Activated CD4-positive, alpha-beta T cell treated with anti-CD3 and anti-CD28 coated beads for 1 hour (primary cell): ENCODE results near the gene LGALS12.
"Not testable (repeated sequence)": the region's sequence is repeated elsewhere in the genome, so short reads cannot be mapped to it uniquely, and the experiment has no call there.

Source experiments
- DNase-seq: peaks from one replicate; pipeline ENCODE4 v3.0.0-alpha.2; 2020

LGALS12 gene

DNA sequence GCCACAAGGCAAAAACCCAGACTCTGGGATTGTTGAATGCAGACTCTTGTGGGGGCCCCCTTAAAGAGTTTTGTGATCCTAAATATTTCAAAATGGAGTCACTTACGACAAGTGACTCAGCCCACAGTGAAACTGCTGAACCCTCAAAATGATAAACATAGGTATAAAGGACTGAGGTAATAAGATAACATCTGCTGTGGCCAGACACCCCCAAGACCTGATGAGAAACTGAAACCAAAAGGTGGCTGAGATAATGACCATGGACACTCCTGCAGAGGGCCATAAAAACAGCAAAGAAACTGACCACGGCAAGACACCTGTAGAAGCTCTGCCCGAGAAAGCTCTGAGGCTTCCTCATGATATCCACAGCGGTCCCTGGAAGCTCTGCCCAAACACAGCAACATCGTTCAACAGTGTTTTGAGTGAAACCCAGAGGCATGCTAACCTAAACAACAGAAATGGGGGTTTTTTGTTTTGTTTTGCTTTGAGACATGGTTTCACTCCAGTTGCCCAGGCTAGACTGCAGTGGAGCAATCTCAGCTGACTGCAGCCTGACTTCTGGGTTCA lies 29.1 kb downstream of the LGALS12 start:
- DNase-seq, result no peak

DNA sequence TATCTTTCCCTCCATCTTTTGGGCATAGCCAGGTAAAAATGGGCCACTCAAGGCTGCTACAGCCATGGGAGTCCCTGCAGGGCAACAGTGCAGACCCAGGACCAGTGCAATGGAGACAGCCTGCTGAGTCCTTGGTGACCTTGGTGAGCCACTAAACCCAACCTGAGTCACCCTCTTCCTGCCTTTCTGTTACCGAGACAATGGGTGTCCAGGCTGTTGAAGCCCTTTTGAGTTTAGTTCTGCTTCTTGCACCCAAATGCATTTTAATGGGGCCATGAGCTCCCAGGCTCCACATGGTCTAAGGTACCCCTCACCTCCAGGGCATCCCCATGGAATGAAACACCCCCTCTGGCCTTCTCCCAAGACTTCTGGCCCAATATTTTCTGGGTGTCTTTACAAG lies 29.9 kb downstream of the LGALS12 start:
- no peak for DNase-seq

DNA sequence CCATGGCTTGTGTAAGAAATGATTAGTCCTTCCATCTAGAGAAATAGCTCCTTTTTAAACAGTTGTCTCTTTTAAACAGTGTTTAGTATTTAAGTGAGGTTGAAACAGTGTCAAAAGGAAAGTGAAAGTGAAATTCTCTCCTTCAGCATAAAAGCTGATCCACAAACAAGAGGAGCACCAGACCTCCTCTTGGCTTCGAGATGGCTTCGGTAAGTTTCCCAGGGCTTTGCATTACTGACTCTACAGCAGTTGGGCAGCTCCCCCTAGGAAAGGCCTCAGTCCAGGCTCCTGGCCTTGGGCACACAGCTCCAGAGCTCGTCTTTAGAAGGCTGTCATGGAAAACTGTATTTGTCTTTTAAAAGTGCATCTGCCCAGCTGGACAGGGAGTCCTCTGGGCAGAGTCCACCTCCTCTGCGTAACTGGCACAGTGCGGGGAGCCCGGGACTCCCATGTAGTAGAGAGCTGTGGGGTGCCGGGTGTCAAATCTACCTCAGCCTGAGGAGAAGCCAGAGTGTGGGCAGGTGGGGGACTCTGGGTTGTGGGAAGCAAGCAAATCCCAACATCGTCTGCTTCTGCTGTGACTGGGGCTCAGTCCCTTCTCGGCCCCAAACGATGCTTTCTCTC lies 30.9 kb downstream of the LGALS12 start, which contains the start of gene PLAAT4:
Gene PLAAT4 (plus strand): TSS at position 140 of the 624 bp plus-strand sequence. CDS start 61 bp downstream, at position 201.
- DNase-seq, result no peak

DNA sequence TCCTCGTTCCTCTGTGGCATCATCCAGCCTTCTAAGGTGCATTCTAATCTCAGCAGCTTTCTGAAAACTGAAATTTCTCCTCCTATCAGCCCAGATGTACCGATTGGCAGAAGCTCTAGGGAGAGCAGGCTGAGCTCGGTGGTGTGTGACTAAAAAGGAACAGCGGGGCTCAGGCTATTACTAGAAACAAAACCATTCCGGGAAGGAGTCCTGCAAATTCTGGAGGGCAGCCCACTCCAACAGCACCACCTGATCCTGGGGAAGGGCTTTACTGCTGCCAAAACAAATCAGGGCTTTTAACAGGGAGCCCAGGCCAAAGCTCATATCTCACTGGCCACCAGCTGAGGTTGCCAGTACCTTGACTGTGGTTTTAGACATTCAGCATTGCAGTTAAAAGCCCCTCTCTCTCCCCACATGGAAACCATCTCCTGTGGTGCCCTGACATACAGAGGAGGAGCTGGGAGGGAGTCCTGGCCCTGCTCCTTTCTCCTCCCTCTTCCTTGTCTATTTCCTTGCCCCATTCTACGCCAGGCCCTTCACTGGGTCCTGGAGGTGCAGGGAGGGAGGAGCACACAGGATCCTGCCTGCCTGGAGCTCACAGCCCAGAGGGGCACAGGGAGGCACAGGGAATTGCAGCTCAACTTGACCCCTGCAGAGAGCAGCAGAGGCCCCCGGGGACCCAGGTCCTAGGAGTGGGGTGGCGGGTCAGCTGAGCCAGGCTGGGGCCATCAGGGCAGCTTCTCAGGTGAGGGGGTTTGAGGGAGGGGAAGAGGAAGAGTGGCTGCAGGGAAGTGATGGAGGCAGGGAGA lies 31.6 kb downstream of the LGALS12 start:
- DNase-seq, result no peak

DNA sequence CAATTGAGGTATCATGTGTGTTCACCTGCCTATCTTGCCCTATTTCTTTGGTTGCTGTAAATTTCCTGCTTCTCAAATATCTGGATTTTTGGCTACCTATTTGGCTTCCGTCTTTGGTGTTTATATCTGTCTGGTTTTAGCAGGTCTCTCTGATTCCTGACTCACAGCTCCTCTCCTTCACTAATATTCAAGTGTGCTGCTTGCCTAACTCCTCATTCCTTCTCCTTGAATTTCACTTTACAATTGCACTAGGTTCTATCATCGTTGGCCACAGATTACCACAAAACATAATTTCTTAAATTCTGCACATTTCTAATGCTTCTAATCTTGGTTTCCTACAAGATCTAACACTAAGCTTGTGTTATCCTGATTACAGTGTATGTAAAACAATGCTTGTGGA lies 36.6 kb downstream of the LGALS12 start:
- DNase-seq, result not testable (repeated sequence)

DNA sequence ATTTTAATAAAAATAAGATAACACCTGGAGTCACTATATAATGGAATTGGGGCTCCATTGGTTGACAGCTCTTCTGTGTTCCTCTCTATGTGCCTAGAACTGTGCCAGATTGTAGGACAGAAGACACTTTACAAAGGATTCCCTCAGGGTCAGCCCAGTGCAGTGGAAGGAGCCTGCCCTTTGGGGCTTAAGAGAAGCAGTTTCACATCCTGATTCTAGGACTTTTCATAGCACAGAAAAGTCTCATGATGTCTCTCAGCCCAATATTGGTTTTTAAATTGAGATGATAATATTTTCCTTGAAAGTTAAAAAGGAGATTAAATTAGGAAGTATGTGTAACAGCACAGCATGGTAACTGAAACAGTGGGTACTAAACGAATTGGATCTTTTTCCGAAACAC lies 37.8 kb downstream of the LGALS12 start:
- DNase-seq, result no peak

DNA sequence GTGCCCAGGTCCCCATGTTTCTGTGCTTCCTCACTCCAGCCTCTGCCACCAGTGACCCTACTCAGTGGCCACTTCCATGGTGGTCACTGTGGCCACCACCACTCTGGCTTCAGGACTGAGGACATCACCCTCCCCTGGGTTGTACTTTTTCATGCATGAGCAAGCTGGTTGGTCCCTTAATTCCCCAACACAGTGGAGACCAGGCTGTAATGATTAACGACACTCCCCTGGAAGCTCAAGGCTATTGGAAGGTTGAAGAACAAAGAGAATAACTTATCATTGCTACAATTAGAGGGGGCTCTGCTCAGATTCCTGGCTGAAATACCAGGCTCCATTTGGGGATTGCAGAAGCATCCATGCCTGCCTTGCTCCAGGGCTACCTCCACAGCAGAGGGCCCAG lies 41.2 kb downstream of the LGALS12 start:
- no peak for DNase-seq

DNA sequence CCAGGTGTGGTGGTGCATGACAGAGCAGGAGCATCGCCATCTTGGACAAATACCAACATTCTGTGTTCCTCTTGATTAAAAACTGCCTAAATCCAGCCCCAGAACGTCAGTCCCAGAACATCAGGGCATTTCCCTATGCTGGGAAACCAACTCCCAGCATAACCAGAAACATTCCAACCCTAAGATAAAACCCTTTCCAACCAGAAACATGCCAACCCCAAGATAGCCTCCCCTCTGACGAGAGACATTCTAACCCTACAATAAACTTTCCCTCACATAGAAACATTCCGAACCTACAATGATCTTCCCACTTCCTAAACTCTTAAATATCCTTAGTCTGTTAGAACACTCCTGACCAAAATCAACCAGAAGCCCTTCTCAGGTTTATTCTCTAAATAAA lies 42.3 kb downstream of the LGALS12 start:
- no peak for DNase-seq

DNA sequence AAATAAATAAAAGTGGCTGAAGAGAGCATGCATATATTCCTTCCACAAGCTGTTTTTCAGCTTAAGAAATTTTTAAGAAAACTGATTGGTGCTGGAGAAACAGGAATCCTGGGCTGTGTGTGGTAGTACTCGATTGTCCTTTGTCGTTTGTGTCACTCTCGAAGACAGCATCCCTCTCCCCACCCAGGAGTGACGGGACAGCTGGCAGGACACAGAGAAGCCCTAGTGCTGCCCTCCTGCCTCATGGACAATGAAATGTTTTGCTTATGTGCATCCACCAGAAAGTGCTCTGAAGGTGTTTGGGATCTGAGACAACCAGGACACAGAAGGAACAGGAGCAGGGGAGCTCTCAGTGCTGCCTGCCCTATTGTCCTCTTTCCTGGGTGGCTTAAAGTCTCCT lies 43.5 kb downstream of the LGALS12 start:
- no peak for DNase-seq

DNA sequence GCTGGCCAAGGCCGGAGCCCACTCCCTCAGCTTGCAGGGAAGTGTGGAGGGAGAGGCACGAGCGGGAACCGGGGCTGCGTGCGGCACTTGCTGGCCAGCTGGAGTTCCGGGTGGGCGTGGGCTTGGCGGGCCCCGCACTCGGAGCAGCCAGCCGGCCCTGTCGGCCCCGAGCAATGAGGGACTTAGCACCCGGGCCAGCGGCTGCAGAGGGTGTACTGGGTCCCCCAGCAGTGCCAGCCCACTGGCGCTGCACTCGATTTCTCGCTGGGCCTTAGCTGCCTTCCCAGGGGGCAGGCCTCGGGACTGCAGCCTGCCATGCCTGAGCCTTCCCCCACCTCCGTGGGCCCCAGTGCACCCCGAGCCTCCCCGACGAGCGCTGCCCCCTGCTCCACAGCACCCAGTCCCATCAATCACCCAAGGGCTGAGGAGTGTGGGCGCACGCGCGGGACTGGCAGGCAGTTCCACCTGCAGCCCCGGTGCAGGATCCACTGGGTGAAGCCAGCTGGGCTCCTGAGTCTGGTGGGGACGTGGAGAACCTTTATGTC lies 44.3 kb downstream of the LGALS12 start:
- DNase-seq, result not testable (repeated sequence)

DNA sequence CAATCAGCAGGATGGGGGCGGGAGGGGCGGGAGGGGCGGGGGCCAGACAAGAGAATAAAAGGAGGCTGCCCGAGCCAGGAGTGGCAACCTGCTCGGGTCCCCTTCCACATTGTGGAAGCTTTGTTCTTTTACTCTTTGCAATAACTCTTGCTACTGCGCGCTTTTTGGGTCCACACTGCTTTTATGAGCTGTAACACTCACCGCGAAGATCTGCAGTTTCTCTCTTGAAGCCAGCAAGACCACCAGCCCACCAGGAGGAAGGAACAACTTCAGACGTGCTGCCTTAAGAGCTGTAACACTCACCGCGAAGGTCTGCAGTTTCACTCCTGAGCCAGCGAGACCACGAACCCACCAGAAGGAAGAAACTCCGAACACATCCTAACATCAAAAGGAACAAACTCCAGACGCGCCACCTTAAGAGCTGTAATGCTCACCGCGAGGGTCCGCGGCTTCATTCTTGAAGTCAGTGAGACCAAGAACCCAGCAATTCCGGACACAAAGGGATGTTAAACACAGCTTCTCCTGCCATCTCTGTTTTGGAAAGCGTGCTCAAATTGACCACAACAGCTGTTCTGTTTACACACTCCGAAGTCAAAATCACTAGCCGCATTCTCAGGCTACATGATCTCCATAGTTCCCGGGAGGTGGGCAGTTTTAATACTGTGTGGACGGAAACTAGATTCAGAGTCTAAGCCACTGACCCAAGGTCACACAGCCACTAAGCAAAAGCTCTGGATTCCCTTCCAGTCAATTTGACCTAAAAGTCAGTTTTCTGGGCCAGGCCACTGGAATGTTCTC lies 45.4 kb downstream of the LGALS12 start:
- DNase-seq, result no peak

DNA sequence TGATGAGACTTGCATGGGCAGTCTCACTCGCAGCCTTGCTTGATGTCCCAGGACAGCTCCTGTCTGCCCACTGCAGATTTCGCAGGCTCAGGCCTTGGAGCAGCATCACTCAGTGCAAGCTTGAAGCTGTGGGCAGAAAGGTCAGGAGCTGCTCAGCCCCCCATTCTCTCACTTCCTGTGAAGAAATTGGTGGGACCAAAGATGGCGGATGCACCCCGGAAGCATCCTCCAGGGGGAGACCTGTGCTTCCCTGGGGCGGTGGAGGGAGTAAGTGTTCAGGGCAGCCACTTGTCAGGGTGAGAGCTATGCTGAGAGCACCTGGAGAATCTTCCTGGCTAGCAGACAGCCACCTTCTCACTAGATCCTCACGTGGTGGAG lies 46.0 kb downstream of the LGALS12 start:
- no peak for DNase-seq

DNA sequence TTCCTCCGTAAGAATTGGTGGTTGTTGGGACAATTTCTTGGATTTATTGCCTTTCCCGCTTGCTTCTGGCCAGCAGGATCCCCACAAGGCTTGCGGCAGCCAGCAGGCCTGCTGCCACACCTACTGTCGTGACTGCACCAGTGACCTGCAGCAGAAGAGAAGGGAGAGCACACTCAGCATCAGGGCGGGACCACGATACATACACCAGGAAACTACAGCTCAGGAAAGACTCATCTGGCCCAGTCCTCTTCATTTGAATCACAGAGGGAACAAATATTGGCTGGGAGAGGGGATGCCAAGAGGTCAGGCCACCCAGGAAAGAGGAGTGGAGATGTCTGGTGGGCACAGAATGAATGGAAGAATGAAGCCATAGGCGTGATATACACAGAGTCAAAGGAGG lies 47.0 kb downstream of the LGALS12 start:
- no peak for DNase-seq

DNA sequence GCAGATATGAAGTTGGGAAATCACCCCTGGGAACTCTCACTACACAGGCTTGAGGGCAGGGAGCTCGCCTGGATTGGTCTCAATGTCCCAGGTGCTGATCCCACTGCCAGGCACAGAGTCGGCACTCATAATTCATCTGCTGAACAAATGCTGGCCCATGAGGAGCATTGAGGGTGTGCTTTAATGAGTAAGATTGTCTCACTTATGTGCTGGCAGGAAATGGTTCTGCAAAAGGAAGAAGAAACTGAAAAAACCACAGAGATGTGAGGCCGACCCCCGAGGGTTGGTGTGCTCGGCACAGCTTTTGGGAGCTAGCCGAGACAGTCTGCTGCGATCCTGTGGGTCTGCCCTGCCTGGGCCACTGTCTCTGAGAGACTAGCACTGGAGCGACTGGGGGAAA lies 47.9 kb downstream of the LGALS12 start:
- DNase-seq, result peak; percentile 32

DNA sequence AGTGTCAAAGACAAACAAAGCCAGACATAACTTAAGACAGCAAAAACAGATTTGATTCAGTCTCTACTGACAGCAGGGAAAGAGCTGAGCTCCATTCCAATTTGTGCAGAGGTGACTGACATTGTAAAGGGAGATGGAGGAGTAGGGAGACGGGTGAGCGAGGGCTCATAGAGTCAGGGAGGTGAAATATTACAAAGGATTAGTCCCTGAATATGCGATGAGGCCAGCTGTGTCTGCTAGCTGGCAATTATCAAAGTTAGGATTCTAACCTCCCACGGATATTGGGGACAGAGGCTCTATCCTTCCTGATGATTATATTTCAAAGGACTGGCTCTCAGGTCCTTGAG lies 49.0 kb downstream of the LGALS12 start:
- no peak for DNase-seq

DNA sequence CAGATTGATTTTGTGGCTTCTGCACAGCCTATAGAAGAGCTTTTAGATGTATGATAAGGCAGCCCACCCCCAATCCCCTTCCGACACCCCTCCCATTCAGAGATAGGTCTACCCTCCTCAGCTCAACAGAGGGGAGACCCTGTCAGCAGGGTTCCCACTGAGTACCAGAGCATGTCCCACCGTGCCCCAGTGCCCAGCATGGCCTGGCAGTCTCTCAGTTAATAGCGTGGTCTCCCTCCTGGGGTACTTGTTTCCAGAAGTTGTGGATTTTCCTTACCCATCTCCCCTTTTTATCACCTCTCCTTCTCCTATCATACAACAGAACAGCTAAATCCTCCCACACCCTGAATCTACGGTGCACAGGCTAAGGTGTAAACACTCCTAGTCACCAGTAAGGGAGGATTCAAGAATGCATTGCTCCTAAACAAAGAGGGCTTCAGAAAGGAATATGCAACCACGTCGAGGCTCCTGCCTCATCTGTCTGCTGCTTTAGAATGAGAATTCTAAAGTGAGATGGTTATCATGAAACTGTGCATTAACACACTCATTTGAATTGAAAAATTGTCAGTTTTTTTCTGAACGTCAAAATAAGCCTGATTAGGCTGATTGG lies 50.6 kb downstream of the LGALS12 start:
- peak; percentile 2 for DNase-seq

DNA sequence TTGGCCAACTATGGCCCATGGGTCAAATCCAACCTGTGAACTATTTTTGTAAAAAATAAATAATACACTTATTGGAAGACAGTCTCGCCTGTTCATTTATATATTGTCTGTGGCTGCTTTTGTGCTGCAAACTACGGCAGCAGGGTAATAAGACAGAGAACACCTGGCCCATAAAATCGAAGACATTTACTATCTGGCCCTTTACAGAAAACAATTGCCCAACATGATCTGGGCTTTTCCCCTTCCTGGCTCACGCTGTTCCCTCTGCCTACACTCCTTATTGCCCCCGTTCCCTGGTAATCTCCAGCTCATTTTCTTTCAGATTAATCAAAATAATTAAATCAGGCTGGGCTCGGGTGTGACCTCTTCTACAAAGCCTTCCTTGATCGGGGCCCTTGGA lies 51.7 kb downstream of the LGALS12 start:
- peak; percentile 0 for DNase-seq

DNA sequence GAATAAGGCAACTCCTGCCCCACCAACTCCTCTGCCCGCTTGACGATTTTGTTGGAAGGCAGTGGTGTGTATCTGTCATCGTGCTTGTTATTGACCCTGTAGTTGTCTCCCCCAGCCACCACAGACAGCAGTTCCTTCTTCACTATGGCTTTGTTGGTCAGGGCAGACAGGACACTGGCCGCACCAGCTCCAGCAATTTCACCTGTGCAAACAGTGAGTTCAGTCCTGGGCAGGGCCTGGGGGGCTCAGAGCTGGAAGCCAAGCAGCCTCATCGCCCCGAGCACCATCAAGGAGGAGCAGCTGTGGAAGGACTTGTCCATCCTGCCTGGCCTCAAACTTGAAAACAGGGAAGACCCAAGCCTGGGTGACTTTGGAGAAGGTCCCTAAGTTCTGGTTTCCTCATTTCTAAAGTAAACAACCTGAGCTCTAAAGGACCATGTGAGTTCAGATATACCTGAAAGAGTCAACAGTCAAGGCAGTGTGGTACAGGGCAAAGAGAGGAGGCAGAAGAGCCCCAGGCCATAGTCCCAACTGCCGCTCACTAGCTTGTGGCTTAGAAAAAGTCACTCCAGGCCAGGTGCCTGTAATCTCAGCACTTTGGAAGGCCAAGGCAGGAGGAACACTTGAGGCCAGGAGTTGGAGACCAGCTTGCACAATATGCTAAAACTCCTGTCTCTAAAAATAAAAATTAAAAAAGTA lies 52.7 kb downstream of the LGALS12 start:
- peak; percentile 1 for DNase-seq

DNA sequence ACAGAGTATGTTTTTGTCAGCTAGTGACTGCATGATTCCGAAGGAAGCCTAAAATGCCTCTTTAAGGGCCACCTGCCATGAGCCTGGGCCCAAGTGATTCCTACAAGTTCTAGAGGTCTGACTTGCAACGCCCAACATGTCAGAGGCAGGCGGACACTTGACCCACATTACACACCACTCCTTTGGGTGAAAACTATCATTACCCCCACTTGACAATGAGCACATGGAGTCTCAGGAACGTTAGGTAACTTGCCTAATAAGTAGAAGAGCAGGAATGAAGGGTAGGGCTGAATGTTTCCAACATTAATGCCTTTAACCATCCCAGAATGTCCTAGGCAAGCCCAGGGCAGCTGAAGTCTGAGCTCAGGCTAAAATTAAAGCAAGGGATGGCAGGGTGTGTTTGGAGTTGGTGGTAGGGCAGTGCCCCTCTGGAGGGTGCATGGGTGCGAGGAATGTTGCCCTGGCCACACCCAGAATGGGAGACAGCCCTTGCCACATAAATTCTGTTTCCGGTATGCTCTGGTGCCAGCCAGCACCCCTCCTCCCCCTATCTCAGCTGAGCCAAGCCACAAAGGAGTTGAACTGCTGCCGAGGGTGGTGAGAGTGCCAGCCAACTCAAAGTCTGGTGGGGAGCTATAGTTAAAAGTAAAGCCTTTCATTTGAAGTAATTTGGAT lies 54.8 kb downstream of the LGALS12 start:
- DNase-seq, result peak; percentile 9

DNA sequence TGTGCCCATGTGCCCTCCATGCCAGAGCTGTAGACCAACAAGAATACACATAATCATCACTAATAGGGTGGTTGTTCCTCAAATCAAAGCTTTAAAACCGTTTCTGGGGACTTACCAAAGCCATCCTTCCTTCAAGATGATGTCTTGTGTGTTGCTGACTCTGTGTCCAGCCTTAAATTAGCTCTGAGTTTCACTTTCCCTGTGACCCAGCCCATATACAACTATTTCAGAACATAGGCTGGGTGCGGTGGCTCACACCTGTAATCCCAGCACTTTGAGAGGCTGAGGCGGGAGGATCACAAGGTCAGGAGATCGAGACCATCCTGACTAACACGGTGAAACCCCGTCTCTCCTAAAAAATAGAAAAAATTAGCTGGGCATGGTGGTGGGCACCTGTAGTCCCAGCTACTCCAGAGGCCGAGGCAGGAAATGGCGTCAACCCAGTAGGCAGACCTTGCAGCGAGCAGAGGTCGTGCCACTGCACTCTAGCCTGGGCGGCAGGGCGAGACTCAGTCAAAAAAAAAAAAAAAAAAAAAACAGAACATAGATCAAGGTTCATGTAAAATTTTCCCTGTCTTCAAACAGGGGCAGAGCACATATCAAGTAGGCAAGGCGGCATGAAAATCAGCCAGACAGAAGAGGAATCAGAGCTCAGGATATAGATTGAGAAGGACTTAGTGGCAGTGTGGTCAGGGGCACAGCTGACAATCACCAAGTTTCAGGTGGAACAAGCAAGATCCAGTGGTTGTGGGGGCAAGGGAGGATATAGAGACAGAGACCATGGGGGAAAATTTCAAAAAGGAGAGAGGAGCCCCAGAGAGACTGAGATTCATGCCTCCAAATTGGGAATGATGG lies 57.5 kb downstream of the LGALS12 start, which contains the start of gene PLAAT2:
Gene PLAAT2 (minus strand): TSS at position 179 of the 855 bp plus-strand sequence. CDS start 55 bp downstream, at position 124.
- no peak for DNase-seq
